Thyroid gland (tissue), 4 donors: ENCODE data around the gene SCN10A.

Source experiments
- CTCF ChIP-seq, 6 experiments: fragments of 200-600 bp in 3 of 6; fragments of 450-650 bp in 3 of 6; sonication (generic) in 3 of 6; IDR thresholded peaks; one replicate each; pipeline ENCODE4 v1.5.1; 2016 to 2019; ENCODE audit warnings: antibody characterized with exemption in 6 of 6, mild to moderate bottlenecking in 2 of 6, inconsistent platforms in 1 of 6, moderate library complexity in 1 of 6
- POLR2A ChIP-seq, 2 donors: fragments of 450-650 bp; IDR thresholded peaks; one replicate each; pipeline ENCODE4 v1.6.1; 2017; ENCODE audit warnings: antibody characterized with exemption in 2 of 2, mild to moderate bottlenecking in 2 of 2, moderate library complexity in 1 of 2

GRCh38 chr3:38757721-38758120 is 58.3 kb downstream of the SCN10A start:
- no peak for TF ChIP-seq CTCF (IDR thresholded peaks at IDR 0.05)
- TF ChIP-seq POLR2A (IDR thresholded peaks at IDR 0.05): no peak
